Activated B cell treated with CpG ODN at 0.5 μM for 24 hours (primary cell): ENCODE data around the gene IRGC. TPM values are rescaled to one million over a fixed set of nuclear protein-coding genes. Genes with fewer than 3 reads are reported as not detected.

Experiments
- ATAC-seq: fragments of 200-7000 bp; cut with Tn5 transposase; one replicate; pipeline ENCODE4 v1.10.0; 2021; ENCODE audit warnings: low read depth, mild to moderate bottlenecking, moderate library complexity
- CTCF ChIA-PET: fragments of 350-600 bp; sonication (Branson Sonifier 250); formaldehyde crosslinking; loops from one replicate; lab custom pipeline; 2021; ENCODE audit warnings: antibody characterized with exemption; lab: Charles Lee
- POLR2A ChIA-PET: fragments of 350-600 bp; sonication (Branson Sonifier 250); formaldehyde crosslinking; loops from one replicate; lab custom pipeline; 2021; ENCODE audit warnings: antibody characterized with exemption; lab: Charles Lee
- DNase-seq: peaks from one replicate; pipeline ENCODE4 v3.0.0; 2022
- H3K27ac Mint-ChIP-seq: one replicate; pipeline ENCODE4 v1.8.0; 2020; ENCODE audit warnings: mixed read lengths
- H3K27me3 Mint-ChIP-seq: one replicate; pipeline ENCODE4 v1.8.0; 2021; ENCODE audit warnings: mixed read lengths
- H3K36me3 Mint-ChIP-seq: one replicate; pipeline ENCODE4 v1.8.0; 2021; ENCODE audit warnings: low read depth, mixed read lengths
- H3K4me1 Mint-ChIP-seq: one replicate; pipeline ENCODE4 v1.8.0; 2021; ENCODE audit warnings: mixed read lengths
- H3K4me3 Mint-ChIP-seq: one replicate; pipeline ENCODE4 v1.8.0; 2020; ENCODE audit warnings: mild to moderate bottlenecking, mixed read lengths
- H3K9me3 Mint-ChIP-seq: one replicate; pipeline ENCODE4 v1.8.0; 2020; ENCODE audit warnings: mixed read lengths
- intact Hi-C: fragments of 100-400 bp; cut with micrococcal nuclease; formaldehyde crosslinking; loops from one replicate; pipeline ENCODE4 v1.15.1; 2024
- total RNA-seq: library from RNA; stranded (reverse); gene quantifications from 2 replicates; pipeline ENCODE4 v1.2.3, GENCODE V29; 2022
- TF ChIP-seq, protein P1 (sequence below): fragments of 200-600 bp; IDR thresholded peaks from one replicate; pipeline ENCODE4 v1.8.0; 2022; ENCODE audit warnings: antibody characterized with exemption, mild to moderate bottlenecking

The IRGC gene
- total RNA-seq, 1 donor from 2014 or later, result not detected

DNA sequence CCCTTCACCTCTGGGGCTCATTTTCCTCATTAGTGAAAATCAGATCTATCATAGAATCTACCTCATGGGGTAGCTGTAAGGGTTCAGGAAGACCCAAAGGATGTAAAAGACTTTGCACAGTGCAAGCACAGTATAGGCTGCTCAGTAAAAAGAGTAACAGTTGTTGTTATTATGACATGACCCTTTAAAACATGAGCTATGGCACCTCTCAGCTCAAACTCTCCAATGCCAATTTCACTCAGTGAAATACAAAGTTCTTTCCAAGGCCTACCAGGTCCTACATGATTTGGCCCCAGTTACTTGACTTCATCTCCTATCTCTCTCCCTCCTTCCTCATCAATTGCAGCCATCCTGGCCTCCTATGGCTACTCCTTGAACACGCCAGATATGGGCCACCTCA is 34.0 kb downstream of the IRGC start:
- Mint-ChIP-seq H3K4me3 (no peak overlapping the region), H3K36me3 (peaks cover 71% of the 10 kb centered on the region), H3K27ac (peak overlapping the region; percentile 98), H3K4me1 (peaks cover 71% of the 10 kb centered on the region), H3K9me3 (no peaks in the 10 kb centered on the region), H3K27me3 (no peaks in the 10 kb centered on the region)
- ChIA-PET POLR2A (interaction anchor here (11.2 to 24.7 kb wide), 2 partner anchors 16 to 30 kb away, joined by 355 to 661 read pairs; partner anchors contain the start of gene KCNN4), CTCF (interaction anchor here (1.0 to 1.3 kb wide), 2 partner anchors 17 to 35 kb away, joined by 3 to 5 read pairs; no protein-coding TSS in a partner anchor)
- ATAC-seq (no peak), DNase-seq (no peak)
- TF ChIP-seq, protein P1, sequence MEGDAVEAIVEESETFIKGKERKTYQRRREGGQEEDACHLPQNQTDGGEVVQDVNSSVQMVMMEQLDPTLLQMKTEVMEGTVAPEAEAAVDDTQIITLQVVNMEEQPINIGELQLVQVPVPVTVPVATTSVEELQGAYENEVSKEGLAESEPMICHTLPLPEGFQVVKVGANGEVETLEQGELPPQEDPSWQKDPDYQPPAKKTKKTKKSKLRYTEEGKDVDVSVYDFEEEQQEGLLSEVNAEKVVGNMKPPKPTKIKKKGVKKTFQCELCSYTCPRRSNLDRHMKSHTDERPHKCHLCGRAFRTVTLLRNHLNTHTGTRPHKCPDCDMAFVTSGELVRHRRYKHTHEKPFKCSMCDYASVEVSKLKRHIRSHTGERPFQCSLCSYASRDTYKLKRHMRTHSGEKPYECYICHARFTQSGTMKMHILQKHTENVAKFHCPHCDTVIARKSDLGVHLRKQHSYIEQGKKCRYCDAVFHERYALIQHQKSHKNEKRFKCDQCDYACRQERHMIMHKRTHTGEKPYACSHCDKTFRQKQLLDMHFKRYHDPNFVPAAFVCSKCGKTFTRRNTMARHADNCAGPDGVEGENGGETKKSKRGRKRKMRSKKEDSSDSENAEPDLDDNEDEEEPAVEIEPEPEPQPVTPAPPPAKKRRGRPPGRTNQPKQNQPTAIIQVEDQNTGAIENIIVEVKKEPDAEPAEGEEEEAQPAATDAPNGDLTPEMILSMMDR, result no peak
- intact Hi-C loops, result loop anchor here (10.0 kb wide), 1 partner anchor 195 kb away; no protein-coding TSS in a partner anchor

DNA sequence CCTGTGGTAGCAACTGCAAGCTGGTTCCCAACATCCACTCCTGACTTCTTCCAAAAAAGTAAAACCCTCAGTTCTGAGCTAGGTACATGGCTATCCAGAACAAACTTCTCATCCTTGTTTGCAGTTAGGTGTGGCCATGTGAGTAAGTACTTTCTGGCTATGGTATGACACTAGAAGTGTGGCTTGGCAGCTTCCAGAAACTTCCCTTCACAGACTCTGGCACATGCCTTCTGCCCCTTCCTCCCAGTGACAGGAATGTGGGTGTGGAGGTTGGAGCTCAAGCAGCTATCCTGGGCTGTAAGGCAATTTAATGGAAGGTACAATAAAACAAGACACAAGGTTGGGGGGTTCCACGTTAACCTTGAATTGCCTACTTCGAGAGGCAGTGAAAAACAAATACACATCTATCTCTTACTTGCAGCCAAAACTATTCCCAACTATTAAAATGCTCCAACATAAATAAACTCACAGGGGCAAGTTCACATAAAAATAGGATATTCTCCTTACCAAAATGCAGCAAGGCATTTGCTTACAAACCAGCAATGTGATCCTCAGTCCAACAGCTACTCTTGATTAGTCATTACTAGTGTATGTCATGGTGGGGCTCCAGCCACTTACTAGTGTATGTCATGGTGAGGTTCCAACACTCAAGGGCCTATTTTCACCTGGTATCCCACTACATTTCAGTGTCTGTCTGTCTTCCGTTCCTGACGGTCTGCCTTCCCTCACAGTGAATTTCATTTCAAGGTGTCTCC is 35.8 kb downstream of the IRGC start:
- ATAC-seq, result no peak
- intact Hi-C loops, result loop anchor here (2.0 kb wide), 1 partner anchor 57 kb away; no protein-coding TSS in a partner anchor
- Mint-ChIP-seq H3K9me3 (no peaks in the 10 kb centered on the region), H3K27me3 (no peaks in the 10 kb centered on the region), H3K36me3 (peaks cover 60% of the 10 kb centered on the region), H3K27ac (peak overlapping the region; percentile 98), H3K4me3 (peak overlapping the region; percentile 6), H3K4me1 (peaks cover 74% of the 10 kb centered on the region)
- ChIA-PET POLR2A (interaction anchor here (0.6 to 24.7 kb wide), 4 partner anchors 14 to 1829 kb away, joined by 3 to 661 read pairs (median 179); partner anchors contain the start of genes KCNN4 and RELB), CTCF (interaction anchor here (1.7 to 4.0 kb wide), 3 partner anchors 14 to 33 kb away, joined by 4 to 33 read pairs (median 14); partner anchors contain the start of gene KCNN4)
- no peak for DNase-seq
- TF ChIP-seq, protein P1, result no peak

DNA sequence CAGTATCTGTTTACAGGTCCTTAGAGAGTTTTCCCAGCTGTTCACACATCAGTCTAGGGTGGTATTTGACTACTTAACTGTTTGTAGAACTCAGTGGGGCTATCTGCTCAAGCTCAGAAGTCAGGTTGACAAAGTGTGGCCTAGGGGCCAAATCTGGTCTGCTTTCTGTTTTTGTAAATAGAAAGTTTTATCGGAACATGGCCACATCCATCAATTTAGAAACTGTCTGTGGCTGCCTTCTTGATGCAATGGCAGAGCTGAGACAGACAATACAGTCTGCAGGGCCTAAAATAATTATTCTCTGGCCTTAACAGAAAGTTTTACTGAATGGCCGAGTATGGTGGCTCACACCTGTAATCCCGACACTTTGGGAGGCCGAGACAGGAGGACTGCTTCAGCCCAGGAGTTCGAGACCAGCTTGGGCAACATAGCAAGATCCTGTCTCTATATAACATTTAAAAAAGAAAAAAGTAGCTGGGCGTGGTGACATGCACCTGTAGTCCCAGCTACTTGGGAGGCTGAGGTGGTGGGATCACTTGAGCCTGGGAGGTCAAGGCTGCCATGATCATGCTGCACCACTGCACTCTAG is 36.5 kb downstream of the IRGC start:
- no peak for ATAC-seq
- peaks cover 78% of the 10 kb centered on the region for H3K4me1 Mint-ChIP-seq
- intact Hi-C loops, result loop anchor here (2.0 kb wide), 1 partner anchor 56 kb away; no protein-coding TSS in a partner anchor

DNA sequence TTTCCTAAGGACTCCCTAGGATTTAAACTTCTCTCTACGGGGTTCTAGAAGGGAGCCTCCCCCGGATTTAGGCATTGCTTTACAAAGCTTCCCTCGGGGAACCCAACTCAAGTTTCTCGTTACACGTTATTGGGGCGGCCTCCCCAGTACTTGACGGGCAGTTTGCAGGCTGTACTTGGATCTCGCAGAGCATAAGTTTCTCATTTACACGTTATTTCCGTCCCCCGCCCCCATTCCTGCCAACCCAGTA is 38.3 kb downstream of the IRGC start:
- intact Hi-C loops, result loop anchor here (1.0 to 2.0 kb wide), 4 partner anchors 9 to 53 kb away; no protein-coding TSS in a partner anchor
- TF ChIP-seq, protein P1, result no peak
- ATAC-seq (no peak), DNase-seq (no peak)
- Mint-ChIP-seq H3K36me3 (peaks cover 38% of the 10 kb centered on the region), H3K27me3 (no peaks in the 10 kb centered on the region), H3K4me3 (peak overlapping the region; percentile 90), H3K9me3 (no peaks in the 10 kb centered on the region), H3K4me1 (peaks cover 78% of the 10 kb centered on the region), H3K27ac (peak overlapping the region; percentile 98)
- POLR2A ChIA-PET, result interaction anchor here (0.6 to 24.7 kb wide), 19 partner anchors 9 to 1247 kb away, joined by 3 to 661 read pairs (median 5); partner anchors contain the start of genes IRGQ, KCNN4, PHLDB3 and PLAUR
- CTCF ChIA-PET, result interaction anchor here (1.1 to 4.0 kb wide), 5 partner anchors 9 to 85 kb away, joined by 3 to 33 read pairs (median 14); partner anchors contain the start of gene KCNN4

More for the DNA sequence above, 36.5 kb downstream of the IRGC start:
- no peaks in the 10 kb centered on the region for H3K27me3 Mint-ChIP-seq
- H3K9me3 Mint-ChIP-seq, result no peaks in the 10 kb centered on the region
- ChIA-PET POLR2A (interaction anchor here (0.6 to 24.7 kb wide), 5 partner anchors 14 to 461 kb away, joined by 4 to 661 read pairs (median 9); partner anchors contain the start of gene KCNN4), CTCF (interaction anchor here (1.2 to 4.0 kb wide), 6 partner anchors 7 to 57 kb away, joined by 3 to 33 read pairs (median 9); partner anchors contain the start of gene KCNN4)
- H3K27ac Mint-ChIP-seq, result peak overlapping the region; percentile 98
- H3K36me3 Mint-ChIP-seq, result peaks cover 54% of the 10 kb centered on the region
- peak overlapping the region; percentile 6 for H3K4me3 Mint-ChIP-seq
- TF ChIP-seq, protein P1, result no peak
- DNase-seq, result no peak
